Measurements from ENCODE around the gene PCDHB11.
"Not testable (repeated sequence)": the region's sequence is repeated elsewhere in the genome, so short reads cannot be mapped to it uniquely, and the experiment has no call there.

PCDHB11 gene

DNA sequence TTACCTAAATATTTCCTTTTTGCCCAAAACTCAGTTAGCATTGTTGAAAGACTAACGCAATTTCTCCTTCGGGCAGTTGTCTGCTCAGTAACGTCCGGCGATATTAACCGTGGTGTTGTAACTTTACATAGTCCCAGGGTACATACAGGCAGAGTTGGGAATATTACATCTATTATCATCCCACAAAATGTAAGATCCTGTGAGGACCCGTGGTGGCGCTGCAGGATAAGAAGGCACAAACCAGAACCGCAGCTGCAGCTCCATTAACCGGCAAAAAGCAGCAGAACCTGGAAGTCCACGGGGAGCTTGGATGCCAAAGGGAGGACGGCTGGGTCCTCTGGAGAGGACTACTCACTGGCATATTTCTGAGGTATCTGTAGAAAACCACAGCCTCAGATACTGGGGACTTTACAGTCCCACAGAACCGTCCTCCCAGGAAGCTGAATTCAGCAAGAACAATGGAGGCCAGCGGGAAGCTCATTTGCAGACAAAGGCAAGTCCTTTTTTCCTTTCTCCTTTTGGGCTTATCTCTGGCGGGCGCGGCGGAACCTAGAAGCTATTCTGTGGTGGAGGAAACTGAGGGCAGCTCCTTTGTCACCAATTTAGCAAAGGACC is 21.7 kb upstream of the PCDHB11 start, which contains the start of gene PCDHB8:
Gene PCDHB8, plus strand, starts transcription at position 214 of the 615 bp plus-strand sequence. Its CDS starts 245 bp downstream, at position 459.
- H3K9me3 Mint-ChIP-seq: peaks cover 26% of the 10 kb centered on the region

DNA sequence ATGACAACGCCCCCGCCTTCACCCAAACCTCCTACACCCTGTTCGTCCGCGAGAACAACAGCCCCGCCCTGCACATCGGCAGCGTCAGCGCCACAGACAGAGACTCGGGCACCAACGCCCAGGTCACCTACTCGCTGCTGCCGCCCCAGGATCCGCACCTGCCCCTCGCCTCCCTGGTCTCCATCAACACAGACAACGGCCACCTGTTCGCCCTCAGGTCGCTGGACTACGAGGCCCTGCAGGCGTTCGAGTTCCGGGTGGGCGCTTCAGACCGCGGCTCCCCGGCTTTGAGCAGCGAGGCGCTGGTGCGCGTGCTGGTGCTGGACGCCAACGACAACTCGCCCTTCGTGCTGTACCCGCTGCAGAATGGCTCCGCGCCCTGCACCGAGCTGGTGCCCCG is 20.1 kb upstream of the PCDHB11 start:
- not testable (repeated sequence) for H3K4me1 Mint-ChIP-seq (ENCODE audit: low read depth); H3K27ac Mint-ChIP-seq; H3K27me3 Mint-ChIP-seq (ENCODE audit: low read depth); H3K4me3 Mint-ChIP-seq; H3K36me3 Mint-ChIP-seq (ENCODE audit: low read depth); DNase-seq (ENCODE audit: low spot score)
- peaks cover 30% of the 10 kb centered on the region for H3K9me3 Mint-ChIP-seq

More for the DNA sequence above, 21.7 kb upstream of the PCDHB11 start, which contains the start of gene PCDHB8:
- H3K4me3 Mint-ChIP-seq; H3K4me1 Mint-ChIP-seq (ENCODE audit: low read depth); H3K36me3 Mint-ChIP-seq (ENCODE audit: low read depth); H3K27me3 Mint-ChIP-seq (ENCODE audit: low read depth); DNase-seq (ENCODE audit: low spot score); H3K27ac Mint-ChIP-seq: not testable (repeated sequence)

DNA sequence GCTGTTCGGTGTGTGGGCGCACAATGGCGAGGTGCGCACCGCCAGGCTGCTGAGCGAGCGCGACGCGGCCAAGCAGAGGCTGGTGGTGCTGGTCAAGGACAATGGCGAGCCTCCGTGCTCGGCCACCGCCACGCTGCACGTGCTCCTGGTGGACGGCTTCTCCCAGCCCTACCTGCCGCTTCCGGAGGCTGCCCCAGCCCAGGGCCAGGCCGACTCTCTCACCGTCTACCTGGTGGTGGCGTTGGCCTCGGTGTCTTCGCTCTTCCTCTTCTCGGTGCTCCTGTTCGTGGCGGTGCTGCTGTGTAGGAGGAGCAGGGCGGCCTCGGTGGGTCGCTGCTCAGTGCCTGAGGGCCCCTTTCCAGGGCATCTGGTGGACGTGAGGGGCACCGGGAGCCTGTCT is 19.6 kb upstream of the PCDHB11 start:
- not testable (repeated sequence) for H3K4me1 Mint-ChIP-seq (ENCODE audit: low read depth); H3K36me3 Mint-ChIP-seq (ENCODE audit: low read depth); H3K27me3 Mint-ChIP-seq (ENCODE audit: low read depth); H3K4me3 Mint-ChIP-seq; DNase-seq (ENCODE audit: low spot score); H3K27ac Mint-ChIP-seq
- H3K9me3 Mint-ChIP-seq: peaks cover 35% of the 10 kb centered on the region

DNA sequence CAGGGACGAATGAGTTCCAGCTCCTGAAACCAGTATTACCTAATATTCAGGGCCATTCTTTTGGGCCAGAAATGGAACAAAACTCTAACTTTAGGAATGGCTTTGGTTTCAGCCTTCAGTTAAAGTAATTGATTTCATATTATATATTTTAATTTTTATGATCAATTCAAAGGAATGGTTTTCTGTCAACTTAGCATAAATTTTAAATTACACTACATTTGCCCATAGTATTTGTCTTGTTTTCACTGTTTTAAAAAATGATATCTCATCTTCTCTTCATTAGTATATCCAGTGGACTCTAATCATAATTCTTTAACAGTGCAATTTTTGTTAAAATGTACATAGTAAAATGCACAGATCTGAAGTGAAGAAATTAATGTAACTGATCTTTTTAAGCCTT is 19.1 kb upstream of the PCDHB11 start:
- no peaks in the 10 kb centered on the region for H3K36me3 Mint-ChIP-seq (ENCODE audit: low read depth)
- H3K27me3 Mint-ChIP-seq (ENCODE audit: low read depth): no peaks in the 10 kb centered on the region
- H3K9me3 Mint-ChIP-seq: peaks cover 39% of the 10 kb centered on the region
- no peak for DNase-seq (ENCODE audit: low spot score)
- no peaks in the 10 kb centered on the region for H3K4me1 Mint-ChIP-seq (ENCODE audit: low read depth)
- H3K4me3 Mint-ChIP-seq: no peak overlapping the region
- H3K27ac Mint-ChIP-seq: no peak overlapping the region

DNA sequence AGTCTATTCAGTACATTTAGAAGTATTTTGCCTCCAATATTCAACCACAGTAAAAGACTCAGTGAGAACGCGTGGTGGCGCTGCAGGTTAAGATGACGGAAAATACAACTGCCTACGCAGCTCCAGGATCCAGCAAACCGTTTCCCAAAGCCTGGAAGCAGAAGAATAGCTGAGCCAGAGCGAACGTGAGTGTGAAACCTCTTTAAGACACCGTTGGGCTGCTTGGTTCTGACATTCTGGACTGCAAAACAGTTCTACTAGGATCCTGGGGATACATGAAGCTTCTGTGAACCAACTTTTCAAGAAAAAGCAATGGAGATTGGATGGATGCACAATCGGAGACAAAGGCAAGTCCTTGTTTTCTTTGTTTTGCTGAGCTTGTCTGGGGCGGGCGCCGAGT is 17.2 kb upstream of the PCDHB11 start, which contains the start of gene PCDHB16:
Gene PCDHB16, plus strand, starts transcription at position 140 of the 400 bp plus-strand sequence. Its CDS starts 173 bp downstream, at position 313.
- H3K27ac Mint-ChIP-seq: no peak within 1 kb of the TSS
- no peaks in the 10 kb centered on the region for H3K27me3 Mint-ChIP-seq (ENCODE audit: low read depth)

DNA sequence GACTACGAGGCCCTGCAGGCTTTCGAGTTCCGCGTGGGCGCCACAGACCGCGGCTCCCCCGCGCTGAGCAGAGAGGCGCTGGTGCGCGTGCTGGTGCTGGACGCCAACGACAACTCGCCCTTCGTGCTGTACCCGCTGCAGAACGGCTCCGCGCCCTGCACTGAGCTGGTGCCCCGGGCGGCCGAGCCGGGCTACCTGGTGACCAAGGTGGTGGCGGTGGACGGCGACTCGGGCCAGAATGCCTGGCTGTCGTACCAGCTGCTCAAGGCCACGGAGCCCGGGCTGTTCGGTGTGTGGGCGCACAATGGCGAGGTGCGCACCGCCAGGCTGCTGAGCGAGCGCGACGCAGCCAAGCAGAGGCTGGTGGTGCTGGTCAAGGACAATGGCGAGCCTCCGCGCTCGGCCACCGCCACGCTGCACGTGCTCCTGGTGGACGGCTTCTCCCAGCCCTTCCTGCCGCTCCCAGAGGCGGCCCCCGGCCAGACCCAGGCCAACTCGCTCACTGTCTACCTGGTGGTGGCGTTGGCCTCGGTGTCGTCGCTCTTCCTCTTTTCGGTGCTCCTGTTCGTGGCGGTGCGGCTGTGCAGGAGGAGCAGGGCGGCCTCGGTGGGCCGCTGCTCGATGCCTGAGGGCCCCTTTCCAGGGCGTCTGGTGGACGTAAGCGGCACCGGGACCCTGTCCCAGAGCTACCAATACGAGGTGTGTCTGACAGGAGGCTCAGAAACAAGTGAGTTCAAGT is 15.1 kb upstream of the PCDHB11 start:
- peaks cover 55% of the 10 kb centered on the region for H3K9me3 Mint-ChIP-seq

More for the DNA sequence above, 17.2 kb upstream of the PCDHB11 start, which contains the start of gene PCDHB16:
- no peaks in the 10 kb centered on the region for H3K36me3 Mint-ChIP-seq (ENCODE audit: low read depth)
- H3K9me3 Mint-ChIP-seq: peaks cover 51% of the 10 kb centered on the region
- no peak within 1 kb of the TSS for H3K4me3 Mint-ChIP-seq
- H3K4me1 Mint-ChIP-seq (ENCODE audit: low read depth): peaks cover 2% of the 10 kb centered on the region
- DNase-seq (ENCODE audit: low spot score): no peak

DNA sequence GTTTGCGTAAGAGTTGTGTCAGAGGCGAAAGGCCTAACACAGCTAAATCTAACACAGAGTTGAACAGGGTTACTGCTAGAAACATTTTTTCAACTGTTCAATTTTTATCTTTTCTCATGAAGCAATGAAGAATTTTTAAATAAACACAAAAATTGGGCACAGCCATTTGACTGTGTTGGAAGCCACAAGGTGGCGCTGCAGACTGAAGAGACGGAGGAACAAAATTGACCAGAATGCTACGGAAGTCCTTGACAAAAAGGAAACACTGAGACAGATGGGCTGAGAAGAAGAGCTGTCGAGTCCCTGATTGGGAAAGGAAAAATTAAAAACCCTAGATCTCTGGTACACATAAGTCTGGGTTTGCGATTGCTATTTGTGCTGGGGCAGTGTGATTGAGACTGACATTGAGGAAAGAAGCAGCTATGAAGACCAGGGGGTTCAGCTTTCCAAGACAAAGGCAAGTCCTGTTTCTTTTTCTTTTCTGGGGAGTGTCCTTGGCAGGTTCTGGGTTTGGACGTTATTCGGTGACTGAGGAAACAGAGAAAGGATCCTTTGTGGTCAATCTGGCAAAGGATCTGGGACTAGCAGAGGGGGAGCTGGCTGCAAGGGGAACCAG is 12.4 kb upstream of the PCDHB11 start, which contains the start of gene PCDHB9:
Gene PCDHB9, plus strand, starts transcription at position 265 of the 616 bp plus-strand sequence. Its CDS starts 158 bp downstream, at position 423.
- Mint-ChIP-seq H3K27me3 (ENCODE audit: low read depth) (no peaks in the 10 kb centered on the region), H3K27ac (no peak within 1 kb of the TSS), H3K4me3 (peak within 1 kb of the TSS; percentile 58), H3K4me1 (ENCODE audit: low read depth) (peaks cover 2% of the 10 kb centered on the region), H3K9me3 (peaks cover 50% of the 10 kb centered on the region), H3K36me3 (ENCODE audit: low read depth) (peaks cover 11% of the 10 kb centered on the region)
- no peak for DNase-seq (ENCODE audit: low spot score)

More for the DNA sequence above, 15.1 kb upstream of the PCDHB11 start:
- H3K27ac Mint-ChIP-seq; H3K27me3 Mint-ChIP-seq (ENCODE audit: low read depth); H3K4me3 Mint-ChIP-seq; DNase-seq (ENCODE audit: low spot score); H3K36me3 Mint-ChIP-seq (ENCODE audit: low read depth); H3K4me1 Mint-ChIP-seq (ENCODE audit: low read depth): not testable (repeated sequence)

DNA sequence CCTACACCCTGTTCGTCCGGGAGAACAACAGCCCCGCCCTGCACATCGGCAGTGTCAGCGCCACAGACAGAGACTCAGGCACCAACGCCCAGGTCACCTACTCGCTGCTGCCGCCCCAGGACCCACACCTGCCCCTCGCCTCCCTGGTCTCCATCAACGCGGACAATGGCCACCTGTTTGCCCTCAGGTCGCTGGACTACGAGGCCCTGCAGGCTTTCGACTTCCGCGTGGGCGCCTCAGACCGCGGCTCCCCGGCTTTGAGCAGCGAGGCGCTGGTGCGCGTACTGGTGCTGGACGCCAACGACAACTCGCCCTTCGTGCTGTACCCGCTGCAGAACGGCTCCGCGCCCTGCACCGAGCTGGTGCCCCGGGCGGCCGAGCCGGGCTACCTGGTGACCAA is 10.7 kb upstream of the PCDHB11 start:
- not testable (repeated sequence) for H3K27ac Mint-ChIP-seq; H3K27me3 Mint-ChIP-seq (ENCODE audit: low read depth); DNase-seq (ENCODE audit: low spot score); H3K4me3 Mint-ChIP-seq; H3K4me1 Mint-ChIP-seq (ENCODE audit: low read depth)
- Mint-ChIP-seq H3K36me3 (ENCODE audit: low read depth) (peaks cover 11% of the 10 kb centered on the region), H3K9me3 (peaks cover 43% of the 10 kb centered on the region)

DNA sequence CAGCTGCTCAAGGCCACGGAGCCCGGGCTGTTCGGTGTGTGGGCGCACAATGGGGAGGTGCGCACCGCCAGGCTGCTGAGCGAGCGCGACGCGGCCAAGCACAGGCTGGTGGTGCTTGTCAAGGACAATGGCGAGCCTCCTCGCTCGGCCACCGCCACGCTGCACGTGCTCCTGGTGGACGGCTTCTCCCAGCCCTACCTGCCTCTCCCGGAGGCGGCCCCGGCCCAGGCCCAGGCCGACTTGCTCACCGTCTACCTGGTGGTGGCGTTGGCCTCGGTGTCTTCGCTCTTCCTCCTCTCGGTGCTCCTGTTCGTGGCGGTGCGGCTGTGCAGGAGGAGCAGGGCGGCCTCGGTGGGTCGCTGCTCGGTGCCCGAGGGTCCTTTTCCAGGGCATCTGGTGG is 10.3 kb upstream of the PCDHB11 start:
- not testable (repeated sequence) for H3K27me3 Mint-ChIP-seq (ENCODE audit: low read depth); H3K4me1 Mint-ChIP-seq (ENCODE audit: low read depth); H3K27ac Mint-ChIP-seq; DNase-seq (ENCODE audit: low spot score); H3K4me3 Mint-ChIP-seq
- Mint-ChIP-seq H3K36me3 (ENCODE audit: low read depth) (peaks cover 11% of the 10 kb centered on the region), H3K9me3 (peaks cover 42% of the 10 kb centered on the region)

DNA sequence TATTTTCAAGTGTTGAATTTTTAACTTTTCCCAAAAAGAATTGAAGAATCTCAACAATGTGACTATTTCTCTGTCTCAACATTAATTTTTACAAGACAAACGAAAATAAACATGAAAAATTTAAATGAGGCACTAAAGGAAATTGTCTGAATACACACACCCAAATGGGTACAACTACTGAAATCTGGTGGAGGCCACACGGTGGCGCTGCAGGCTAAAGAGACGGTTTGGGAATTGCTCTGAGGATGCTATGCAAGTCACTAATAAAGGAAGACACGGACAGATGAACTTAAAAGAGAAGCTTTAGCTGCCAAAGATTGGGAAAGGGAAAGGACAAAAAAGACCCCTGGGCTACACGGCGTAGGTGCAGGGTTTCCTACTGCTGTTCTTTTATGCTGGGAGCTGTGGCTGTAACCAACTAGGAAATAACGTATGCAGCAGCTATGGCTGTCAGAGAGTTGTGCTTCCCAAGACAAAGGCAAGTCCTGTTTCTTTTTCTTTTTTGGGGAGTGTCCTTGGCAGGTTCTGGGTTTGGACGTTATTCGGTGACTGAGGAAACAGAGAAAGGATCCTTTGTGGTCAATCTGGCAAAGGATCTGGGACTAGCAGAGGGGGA is 7.2 kb upstream of the PCDHB11 start, which contains the start of gene PCDHB10:
Gene PCDHB10, plus strand, starts transcription at position 244 of the 616 bp plus-strand sequence. Its CDS starts 200 bp downstream, at position 444.
- no peaks in the 10 kb centered on the region for H3K4me1 Mint-ChIP-seq (ENCODE audit: low read depth)
- peaks cover 37% of the 10 kb centered on the region for H3K9me3 Mint-ChIP-seq
- H3K27me3 Mint-ChIP-seq (ENCODE audit: low read depth): no peaks in the 10 kb centered on the region
- H3K36me3 Mint-ChIP-seq (ENCODE audit: low read depth): peaks cover 11% of the 10 kb centered on the region
- H3K4me3 Mint-ChIP-seq: no peak within 1 kb of the TSS
- H3K27ac Mint-ChIP-seq: no peak within 1 kb of the TSS
- no peak for DNase-seq (ENCODE audit: low spot score)

DNA sequence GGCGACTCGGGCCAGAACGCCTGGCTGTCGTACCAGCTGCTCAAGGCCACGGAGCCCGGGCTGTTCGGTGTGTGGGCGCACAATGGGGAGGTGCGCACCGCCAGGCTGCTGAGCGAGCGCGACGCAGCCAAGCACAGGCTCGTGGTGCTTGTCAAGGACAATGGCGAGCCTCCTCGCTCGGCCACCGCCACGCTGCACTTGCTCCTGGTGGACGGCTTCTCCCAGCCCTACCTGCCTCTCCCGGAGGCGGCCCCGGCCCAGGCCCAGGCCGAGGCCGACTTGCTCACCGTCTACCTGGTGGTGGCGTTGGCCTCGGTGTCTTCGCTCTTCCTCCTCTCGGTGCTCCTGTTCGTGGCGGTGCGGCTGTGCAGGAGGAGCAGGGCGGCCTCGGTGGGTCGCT is 5.1 kb upstream of the PCDHB11 start:
- DNase-seq (ENCODE audit: low spot score); H3K36me3 Mint-ChIP-seq (ENCODE audit: low read depth); H3K4me3 Mint-ChIP-seq; H3K27me3 Mint-ChIP-seq (ENCODE audit: low read depth); H3K4me1 Mint-ChIP-seq (ENCODE audit: low read depth); H3K27ac Mint-ChIP-seq: not testable (repeated sequence)
- H3K9me3 Mint-ChIP-seq: peaks cover 45% of the 10 kb centered on the region

DNA sequence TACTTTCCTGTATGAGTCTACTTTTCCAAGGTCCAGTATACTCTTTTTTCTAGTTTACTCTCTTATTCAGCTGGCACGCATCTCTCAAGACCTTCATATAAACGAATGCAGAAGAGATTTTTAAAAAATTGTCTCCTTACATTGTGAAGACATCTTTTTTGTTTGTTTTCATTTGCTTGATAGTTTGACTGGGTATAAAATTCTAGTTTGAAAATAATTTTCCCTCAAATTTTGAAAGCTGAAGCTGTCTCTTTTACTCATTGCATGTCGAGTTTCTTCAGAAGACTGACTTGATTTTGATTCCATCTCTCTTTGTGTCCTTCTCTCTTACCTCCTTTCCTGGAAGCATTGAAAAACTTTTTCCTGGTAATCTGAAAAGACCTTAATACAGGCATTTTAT is 3.1 kb upstream of the PCDHB11 start:
- no peaks in the 10 kb centered on the region for H3K27me3 Mint-ChIP-seq (ENCODE audit: low read depth)
- no peaks in the 10 kb centered on the region for H3K4me1 Mint-ChIP-seq (ENCODE audit: low read depth)
- DNase-seq (ENCODE audit: low spot score): no peak
- peaks cover 55% of the 10 kb centered on the region for H3K9me3 Mint-ChIP-seq
- no peak overlapping the region for H3K4me3 Mint-ChIP-seq
- no peak overlapping the region for H3K27ac Mint-ChIP-seq
- peaks cover 4% of the 10 kb centered on the region for H3K36me3 Mint-ChIP-seq (ENCODE audit: low read depth)

DNA sequence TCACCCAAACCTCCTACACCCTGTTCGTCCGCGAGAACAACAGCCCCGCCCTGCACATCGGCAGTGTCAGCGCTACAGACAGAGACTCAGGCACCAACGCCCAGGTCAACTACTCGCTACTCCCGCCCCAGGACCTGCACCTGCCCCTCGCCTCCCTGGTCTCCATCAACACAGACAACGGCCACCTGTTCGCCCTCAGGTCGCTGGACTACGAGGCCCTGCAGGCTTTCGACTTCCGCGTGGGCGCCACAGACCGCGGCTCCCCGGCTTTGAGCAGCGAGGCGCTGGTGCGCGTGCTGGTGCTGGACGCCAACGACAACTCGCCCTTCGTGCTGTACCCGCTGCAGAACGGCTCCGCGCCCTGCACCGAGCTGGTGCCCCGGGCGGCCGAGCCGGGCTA is 1.7 kb downstream of the PCDHB11 start:
- H3K9me3 Mint-ChIP-seq: peaks cover 44% of the 10 kb centered on the region
- H3K36me3 Mint-ChIP-seq (ENCODE audit: low read depth); H3K4me3 Mint-ChIP-seq; H3K4me1 Mint-ChIP-seq (ENCODE audit: low read depth); H3K27ac Mint-ChIP-seq; DNase-seq (ENCODE audit: low spot score); H3K27me3 Mint-ChIP-seq (ENCODE audit: low read depth): not testable (repeated sequence)

Data from T-helper 2 cell treated with Interferon-gamma antibody and Interleukin-4, amounts not matched to agents 5 μg/mL and 100 μg/mL, for 36 hours (primary cell).